ENCODE data around the gene IGFALS.

IGFALS gene

GRCh38 chr16:1782408-1783264 lies 10.9 kb downstream of the IGFALS start, which contains the start of the genes NUBP2 and SPSB3:
NUBP2 (plus strand) TSS chr16:1782960; CDS start chr16:1783021, 61 bp downstream.
SPSB3 (minus strand) TSS chr16:1782571; CDS start chr16:1781483, 1,088 bp downstream.
- no peak for TF ChIP-seq CTCF (IDR thresholded peaks at IDR 0.05; ENCODE audit: insufficient read depth, low read length, poor library complexity, severe bottlenecking)
- TF ChIP-seq EZH2phosphoT487 (conservative IDR thresholded peaks at IDR 0.05; ENCODE audit: low read length): no peak
- Histone ChIP-seq H3K9me2 (replicated peaks; ENCODE audit: insufficient read depth, low read length) (no peaks in the 10 kb centered on the region), H3K36me3 (ENCODE audit: low read length) (no peaks in the 10 kb centered on the region), H2AFZ (ENCODE audit: low read depth, low read length, severe bottlenecking) (peak within 1 kb of the TSS; percentile 18), H3K9me3 (ENCODE audit: insufficient read depth, low read length) (no peaks in the 10 kb centered on the region), H4K20me1 (ENCODE audit: low read depth, low read length) (no peaks in the 10 kb centered on the region), H3K27ac (ENCODE audit: low read depth, low read length) (no peak within 1 kb of the TSS), H3F3A (ENCODE audit: insufficient read depth) (no peaks in the 10 kb centered on the region), H3K27me3 (ENCODE audit: low read length) (no peaks in the 10 kb centered on the region), H3K4me3 (ENCODE audit: insufficient read depth, low read length, poor library complexity, severe bottlenecking) (peak within 1 kb of the TSS; percentile 88), H3K4me2 (ENCODE audit: low read depth, low read length, poor library complexity, severe bottlenecking) (peak within 1 kb of the TSS; percentile 98), H3K79me2 (ENCODE audit: insufficient read depth, low read length) (peaks cover 32% of the 10 kb centered on the region), H3K9ac (ENCODE audit: low read length) (peak within 1 kb of the TSS; percentile 90)

GRCh38 chr16:1781758-1782407 lies 11.6 kb downstream of the IGFALS start:
- Histone ChIP-seq H3K9ac (ENCODE audit: low read length) (peak overlapping the region; percentile 70), H3F3A (ENCODE audit: insufficient read depth) (no peaks in the 10 kb centered on the region), H3K79me2 (ENCODE audit: insufficient read depth, low read length) (peaks cover 32% of the 10 kb centered on the region), H3K9me3 (ENCODE audit: insufficient read depth, low read length) (no peaks in the 10 kb centered on the region), H3K4me2 (ENCODE audit: low read depth, low read length, poor library complexity, severe bottlenecking) (peak overlapping the region; percentile 63), H3K27me3 (ENCODE audit: low read length) (no peaks in the 10 kb centered on the region), H4K20me1 (ENCODE audit: low read depth, low read length) (no peaks in the 10 kb centered on the region), H3K4me3 (ENCODE audit: insufficient read depth, low read length, poor library complexity, severe bottlenecking) (peak overlapping the region; percentile 65), H3K36me3 (ENCODE audit: low read length) (no peaks in the 10 kb centered on the region), H2AFZ (ENCODE audit: low read depth, low read length, severe bottlenecking) (no peak overlapping the region), H3K27ac (ENCODE audit: low read depth, low read length) (no peak overlapping the region), H3K9me2 (replicated peaks; ENCODE audit: insufficient read depth, low read length) (no peaks in the 10 kb centered on the region)
- TF ChIP-seq EZH2phosphoT487 (conservative IDR thresholded peaks at IDR 0.05; ENCODE audit: low read length): no peak
- no peak for TF ChIP-seq CTCF (IDR thresholded peaks at IDR 0.05; ENCODE audit: insufficient read depth, low read length, poor library complexity, severe bottlenecking)

- Histone ChIP-seq H3K9me2 (replicated peaks; ENCODE audit: insufficient read depth, low read length) (no peaks in the 10 kb centered on the region), H3K27me3 (ENCODE audit: low read length) (no peaks in the 10 kb centered on the region), H3K9me3 (ENCODE audit: insufficient read depth, low read length) (no peaks in the 10 kb centered on the region), H2AFZ (ENCODE audit: low read depth, low read length, severe bottlenecking) (no peak overlapping the region), H3K36me3 (ENCODE audit: low read length) (no peaks in the 10 kb centered on the region), H4K20me1 (ENCODE audit: low read depth, low read length) (no peaks in the 10 kb centered on the region), H3F3A (ENCODE audit: insufficient read depth) (no peaks in the 10 kb centered on the region), H3K27ac (ENCODE audit: low read depth, low read length) (no peak overlapping the region), H3K4me3 (ENCODE audit: insufficient read depth, low read length, poor library complexity, severe bottlenecking) (peak overlapping the region; percentile 65), H3K9ac (ENCODE audit: low read length) (peak overlapping the region; percentile 70), H3K4me2 (ENCODE audit: low read depth, low read length, poor library complexity, severe bottlenecking) (peak overlapping the region; percentile 63), H3K79me2 (ENCODE audit: insufficient read depth, low read length) (peaks cover 26% of the 10 kb centered on the region)
- no peak for TF ChIP-seq CTCF (IDR thresholded peaks at IDR 0.05; ENCODE audit: insufficient read depth, low read length, poor library complexity, severe bottlenecking)
- no peak for TF ChIP-seq EZH2phosphoT487 (conservative IDR thresholded peaks at IDR 0.05; ENCODE audit: low read length)
Measured at GRCh38 chr16:1781254-1781653, 12.3 kb downstream of the IGFALS start.
